Stimulated activated CD4-positive, alpha-beta T cell treated with anti-CD3 and anti-CD28 coated beads, Interleukin-4, amount 100 ng/mL, for 4 hours (primary cell): ENCODE measurements around the gene UBE2G1.

Experiments used
- DNase-seq, 2 experiments: peaks; one replicate each; pipeline ENCODE4 v3.0.0-alpha.2; 2020

The UBE2G1 gene

GRCh38 chr17:4333041-4333440 lies 33.4 kb downstream of the UBE2G1 start:
- DNase-seq, result no peak

GRCh38 chr17:4332296-4332970 lies 34.0 kb downstream of the UBE2G1 start:
- DNase-seq, result no peak

GRCh38 chr17:4331614-4332013 lies 34.9 kb downstream of the UBE2G1 start:
- no peak for DNase-seq

GRCh38 chr17:4329838-4330237 lies 36.6 kb downstream of the UBE2G1 start:
- DNase-seq, result no peak

GRCh38 chr17:4327606-4328005 lies 38.9 kb downstream of the UBE2G1 start:
- DNase-seq, result no peak

- DNase-seq, result no peak
These were observed 39.9 kb downstream of the UBE2G1 start for GRCh38 chr17:4326608-4327007.

- DNase-seq, result no peak
These were observed 40.4 kb downstream of the UBE2G1 start for GRCh38 chr17:4326112-4326511.

- no peak for DNase-seq
These were observed 42.0 kb downstream of the UBE2G1 start for GRCh38 chr17:4324463-4324862.

- no peak for DNase-seq
These were observed 47.3 kb downstream of the UBE2G1 start for GRCh38 chr17:4319221-4319620.

GRCh38 chr17:4318596-4318995 lies 47.9 kb downstream of the UBE2G1 start:
- DNase-seq, result no peak

- DNase-seq, result no peak
These were observed 48.3 kb downstream of the UBE2G1 start for GRCh38 chr17:4318186-4318585.

GRCh38 chr17:4317610-4318009 lies 48.9 kb downstream of the UBE2G1 start:
- no peak for DNase-seq

GRCh38 chr17:4316648-4317047 lies 49.8 kb downstream of the UBE2G1 start:
- DNase-seq, result no peak

GRCh38 chr17:4314618-4315017 lies 51.9 kb downstream of the UBE2G1 start:
- DNase-seq, result no peak

GRCh38 chr17:4314179-4314578 lies 52.3 kb downstream of the UBE2G1 start:
- DNase-seq, result no peak

- no peak for DNase-seq
These were observed 53.0 kb downstream of the UBE2G1 start for GRCh38 chr17:4313221-4314114.

- no peak for DNase-seq
These were observed 56.0 kb downstream of the UBE2G1 start for GRCh38 chr17:4310354-4311060.

GRCh38 chr17:4309897-4310296 lies 56.6 kb downstream of the UBE2G1 start:
- DNase-seq, result no peak

GRCh38 chr17:4307179-4307930 lies 59.1 kb downstream of the UBE2G1 start:
- DNase-seq, result no peak

- no peak for DNase-seq
These were observed 61.3 kb downstream of the UBE2G1 start for GRCh38 chr17:4305224-4305623.

- peak; percentile 16 to 26 for DNase-seq
These were observed 62.0 kb downstream of the UBE2G1 start for GRCh38 chr17:4304417-4305027.

- DNase-seq, result no peak
These were observed 65.4 kb downstream of the UBE2G1 start for GRCh38 chr17:4301066-4301465.
